ENCODE measurements around the gene ABCG1.

DNA sequence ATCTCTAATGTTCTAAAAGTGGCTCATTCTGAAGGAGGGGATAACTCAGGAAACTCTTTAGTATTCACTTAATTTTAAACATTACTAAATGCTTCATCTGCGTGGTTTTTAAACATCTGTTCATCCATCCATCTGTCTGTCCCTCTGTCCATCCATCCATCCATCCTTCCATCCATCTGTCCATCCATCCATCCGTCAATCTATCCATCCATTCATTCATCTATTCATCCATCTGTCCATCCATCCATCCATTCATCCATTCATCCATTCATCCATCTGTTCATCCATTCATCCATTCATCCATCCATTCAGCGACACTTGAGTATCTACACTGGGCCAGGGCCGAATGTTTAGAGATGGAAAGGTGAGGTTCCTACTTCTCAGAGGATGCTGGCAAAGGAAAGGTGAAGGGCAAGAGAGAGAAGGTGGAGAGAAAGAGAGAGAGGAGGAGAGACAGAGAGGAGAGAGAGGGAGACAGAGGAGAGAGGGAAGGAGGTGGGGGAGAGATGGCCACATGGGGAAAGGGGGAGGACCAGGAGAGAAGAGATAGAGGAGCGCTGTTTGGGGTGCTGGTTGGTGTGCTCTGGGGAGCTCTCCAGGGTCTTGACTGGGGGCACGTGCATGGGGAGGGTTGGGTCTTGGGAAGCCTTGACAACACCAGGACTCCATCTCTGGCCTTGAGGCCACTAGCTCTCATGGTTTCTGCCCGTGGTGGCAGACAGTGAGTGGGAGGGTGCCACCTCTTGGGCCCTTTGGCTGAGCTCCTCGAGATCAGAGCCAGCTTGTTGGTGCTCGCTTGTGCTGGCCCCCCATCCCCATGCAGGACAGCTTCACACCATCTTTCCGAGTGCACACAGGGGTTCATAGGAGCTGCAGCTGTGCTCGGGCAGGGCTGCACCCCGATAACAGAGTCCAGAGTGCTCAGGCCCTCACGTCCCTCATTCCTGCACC lies 45.6 kb downstream of the ABCG1 start:
- TF ChIP-seq GATA2 (IDR thresholded peaks at IDR 0.05; ENCODE audit: low read depth, low read length) (no peak), GATA3 (IDR thresholded peaks at IDR 0.05; ENCODE audit: low read depth, low read length) (no peak)
